ENCODE measurements around the gene TBL3. TPM values are rescaled to one million over a fixed set of nuclear protein-coding genes. Genes with fewer than 3 reads are reported as not detected.

The TBL3 gene
- total and polyA plus RNA-seq, 3 donors from 2014 or later = 77.1 to 109 (median 83.4) TPM

GRCh38 chr16:1942047-1942809 lies 29.6 kb upstream of the TBL3 start:
- no peaks in the 10 kb centered on the region for H3K36me3 ChIP-seq (ENCODE audit: low read depth, missing control alignments)
- 15 to 19% methylated on average over 13 to 17 of the region's 17 CpGs for WGBS, 2 donors
- peak overlapping the region; percentile 85 to 89 for H3K4me3 ChIP-seq
- peak overlapping the region in 1 of 2 donors; percentile 64 for H3K27ac ChIP-seq
- H3K27me3 ChIP-seq = no peaks in the 10 kb centered on the region
- H3K9me3 ChIP-seq = no peaks in the 10 kb centered on the region
- TF ChIP-seq POLR2A (IDR thresholded peaks at IDR 0.05) (no peak), CTCF (IDR thresholded peaks at IDR 0.05) (no peak)
- no peak for DNase-seq
- H3K4me1 ChIP-seq = peaks cover 16% of the 10 kb centered on the region
- intact Hi-C loops (cut with DNase I; ENCODE audit: low total_unique reads) = no loop called here

- 1 to 3% methylated on average over 11 to 76 of the region's 77 CpGs for WGBS, 2 donors
- intact Hi-C loops (cut with DNase I; ENCODE audit: low total_unique reads) = no loop called here
Observed at GRCh38 chr16:1942810-1943726, 28.8 kb upstream of the TBL3 start, which contains the start of gene MSRB1. Gene MSRB1 (minus strand): TSS chr16:1943199. CDS start chr16:1943156, 43 bp downstream.

GRCh38 chr16:1944612-1945199 lies 27.1 kb upstream of the TBL3 start:
- 83 to 90% methylated on average over 17 to 21 of the region's 21 CpGs for WGBS, 2 donors
- DNase-seq = no peak
- no peak overlapping the region for H3K27ac ChIP-seq
- no peaks in the 10 kb centered on the region for H3K36me3 ChIP-seq (ENCODE audit: low read depth, missing control alignments)
- intact Hi-C loops (cut with DNase I; ENCODE audit: low total_unique reads) = no loop called here
- H3K4me1 ChIP-seq = peaks cover 16% of the 10 kb centered on the region
- no peaks in the 10 kb centered on the region for H3K27me3 ChIP-seq
- H3K4me3 ChIP-seq = no peak overlapping the region
- TF ChIP-seq POLR2A (IDR thresholded peaks at IDR 0.05) = no peak
- TF ChIP-seq CTCF (IDR thresholded peaks at IDR 0.05) = no peak
- H3K9me3 ChIP-seq = no peaks in the 10 kb centered on the region

More at GRCh38 chr16:1942810-1943726, 28.8 kb upstream of the TBL3 start, which contains the start of gene MSRB1:
- TF ChIP-seq POLR2A (IDR thresholded peaks at IDR 0.05) (peak; percentile 23), CTCF (IDR thresholded peaks at IDR 0.05) (no peak)
- peak within 1 kb of the TSS; percentile 85 to 89 for H3K4me3 ChIP-seq
- H3K36me3 ChIP-seq (ENCODE audit: low read depth, missing control alignments) = no peaks in the 10 kb centered on the region
- peak; percentile 100 for DNase-seq
- peaks cover 16% of the 10 kb centered on the region for H3K4me1 ChIP-seq
- no peaks in the 10 kb centered on the region for H3K9me3 ChIP-seq
- H3K27me3 ChIP-seq = no peaks in the 10 kb centered on the region
- H3K27ac ChIP-seq = peak within 1 kb of the TSS; percentile 46 to 64

- Histone ChIP-seq H3K4me3 (no peak overlapping the region), H3K9me3 (no peaks in the 10 kb centered on the region), H3K4me1 (peaks cover 16% of the 10 kb centered on the region), H3K27ac (no peak overlapping the region), H3K36me3 (ENCODE audit: low read depth, missing control alignments) (no peaks in the 10 kb centered on the region), H3K27me3 (no peaks in the 10 kb centered on the region)
- TF ChIP-seq CTCF (IDR thresholded peaks at IDR 0.05) (no peak), POLR2A (IDR thresholded peaks at IDR 0.05) (no peak)
- intact Hi-C loops (cut with DNase I; ENCODE audit: low total_unique reads) = no loop called here
- no peak for DNase-seq
- 83 to 91% methylated on average over 12 to 19 of the region's 19 CpGs for WGBS, 2 donors
Observed at GRCh38 chr16:1945559-1946391, 26.1 kb upstream of the TBL3 start.
